H1 (cell line): ENCODE data around the gene SPPL3. TPM values are rescaled to one million over a fixed set of nuclear protein-coding genes. Genes with fewer than 3 reads are reported as not detected.

ENCODE experiments used
- CTCF ChIA-PET: fragments of 300-600 bp; sonication (Branson Sonifier 250); formaldehyde crosslinking; loops from one replicate; lab custom pipeline; 2021; ENCODE audit not compliant: partially characterized antibody; lab: Charles Lee
- POLR2A ChIA-PET: fragments of 300-600 bp; sonication (Branson Sonifier 250); formaldehyde crosslinking; loops from one replicate; lab custom pipeline; 2021; ENCODE audit warnings: inconsistent platforms; ENCODE audit not compliant: partially characterized antibody; lab: Charles Lee
- DNase-seq, 2 experiments: peaks; one replicate each; pipeline versions ENCODE4 v3.0.0 to v3.0.0-alpha.2; 2010 to 2022; ENCODE audit warnings: low spot score in 2 of 2, low read depth in 1 of 2, mixed read lengths in 1 of 2
- FAIRE-seq: peaks from 2 replicates; lab custom pipeline; 2011; peaks lifted over from hg19 to GRCh38; lab: Jason Lieb, UNC
- H2AFZ ChIP-seq: 2 replicates; pipeline ENCODE4 v1.8.1; 2012; ENCODE audit warnings: low read length, inconsistent platforms
- H2AK5ac ChIP-seq: 2 replicates; pipeline ENCODE4 v1.6.1; 2013; ENCODE audit warnings: low read depth, low read length
- H2BK120ac ChIP-seq: replicated peaks from 2 replicates; pipeline ENCODE3; 2013; ENCODE audit warnings: low read depth, low read length, inconsistent platforms
- H2BK12ac ChIP-seq: 2 replicates; pipeline ENCODE4 v1.6.1; 2013; ENCODE audit warnings: low read depth, low read length
- H2BK15ac ChIP-seq: 2 replicates; pipeline ENCODE4 v1.6.1; 2013; ENCODE audit warnings: low read length
- H2BK20ac ChIP-seq: 2 replicates; pipeline ENCODE4 v1.6.1; 2013; ENCODE audit warnings: low read length
- H2BK5ac ChIP-seq: 2 replicates; pipeline ENCODE4 v1.6.1; 2013; ENCODE audit warnings: low read depth, low read length
- H3K14ac ChIP-seq: 2 replicates; pipeline ENCODE4 v1.6.1; 2013; ENCODE audit warnings: inconsistent platforms; ENCODE audit not compliant: insufficient read length
- H3K18ac ChIP-seq: 2 replicates; pipeline ENCODE4 v1.6.1; 2013; ENCODE audit warnings: low read length; ENCODE audit errors: extremely low read depth
- H3K23ac ChIP-seq: 2 replicates; pipeline ENCODE4 v1.6.1; 2013; ENCODE audit warnings: inconsistent platforms; ENCODE audit not compliant: insufficient read length
- H3K23me2 ChIP-seq: 2 replicates; pipeline ENCODE4 v1.6.1; 2013; ENCODE audit warnings: low read depth, low read length
- H3K27ac ChIP-seq: 2 replicates; pipeline ENCODE4 v1.6.1; 2011; ENCODE audit warnings: low read depth, low read length, inconsistent platforms
- H3K27me3 ChIP-seq, 4 experiments: replicated peaks in 1 of 4; 1 replicate in 1 of 4; 2 replicates in 3 of 4; pipeline versions ENCODE4 v1.6.1 to v1.8.1; 2011 to 2013; ENCODE audit warnings: low read length in 3 of 4, mild to moderate bottlenecking in 3 of 4, inconsistent platforms in 2 of 4, mixed read lengths in 2 of 4, moderate library complexity in 1 of 4; ENCODE audit not compliant: control insufficient read depth in 3 of 4, insufficient read depth in 3 of 4; ENCODE audit errors: extremely low read depth in 1 of 4
- H3K36me3 ChIP-seq, 4 experiments: 2 replicates each; pipeline versions ENCODE4 v1.6.1 to v1.8.1; 2011 to 2013; ENCODE audit warnings: mild to moderate bottlenecking in 4 of 4, low read length in 3 of 4, moderate library complexity in 2 of 4, control low read depth in 1 of 4, inconsistent platforms in 1 of 4; ENCODE audit not compliant: insufficient read depth in 4 of 4, control insufficient read depth in 2 of 4
- H3K4ac ChIP-seq: replicated peaks from 2 replicates; pipeline ENCODE3; 2013; ENCODE audit warnings: low read length, low read depth, mixed read lengths, inconsistent platforms; ENCODE audit not compliant: insufficient read length
- H3K4me1 ChIP-seq, 4 experiments: replicated peaks in 1 of 4; 1 replicate in 1 of 4; 2 replicates in 3 of 4; pipeline versions ENCODE4 v1.6.1 to v1.8.1; 2011 to 2013; ENCODE audit warnings: low read length in 3 of 4, inconsistent platforms in 2 of 4, mixed read lengths in 1 of 4; ENCODE audit not compliant: insufficient read depth in 4 of 4, control insufficient read depth in 3 of 4
- H3K4me2 ChIP-seq, 2 experiments: 2 replicates each; pipeline versions ENCODE4 v1.6.1 to v1.8.1; 2011 to 2013; ENCODE audit warnings: low read depth in 2 of 2, low read length in 2 of 2, control low read depth in 1 of 2, inconsistent platforms in 1 of 2, mild to moderate bottlenecking in 1 of 2; ENCODE audit not compliant: insufficient read depth in 1 of 2
- H3K4me3 ChIP-seq, 4 experiments: fragments of 200-600, 300-600 bp in 1 of 4; sonication (generic), shearing (Covaris generic), sonication (Bioruptor Twin) in 1 of 4; 2 replicates each; pipeline versions ENCODE4 v1.5.1 to v1.8.1; 2011 to 2016; ENCODE audit warnings: low read length in 4 of 4, low read depth in 3 of 4, control low read depth in 2 of 4, inconsistent platforms in 2 of 4, mild to moderate bottlenecking in 2 of 4, mixed read lengths in 1 of 4, moderate library complexity in 1 of 4; ENCODE audit not compliant: insufficient read depth in 2 of 4; ENCODE audit errors: extremely low read depth in 1 of 4
- H3K56ac ChIP-seq: replicated peaks from 2 replicates; pipeline ENCODE3; 2013; ENCODE audit warnings: low read depth, mild to moderate bottlenecking, mixed read lengths, low read length, inconsistent platforms; ENCODE audit not compliant: insufficient read length
- H3K79me1 ChIP-seq: 2 replicates; pipeline ENCODE4 v1.6.1; 2013; ENCODE audit warnings: low read depth, low read length, control low read depth
- H3K79me2 ChIP-seq, 2 experiments: 2 replicates each; pipeline versions ENCODE4 v1.6.1 to v1.8.1; 2012 to 2013; ENCODE audit warnings: low read length in 2 of 2, mild to moderate bottlenecking in 2 of 2, inconsistent platforms in 1 of 2; ENCODE audit not compliant: insufficient read depth in 2 of 2, control insufficient read depth in 1 of 2
- H3K9ac ChIP-seq, 4 experiments: replicated peaks in 1 of 4; 1 replicate in 1 of 4; 2 replicates in 3 of 4; pipeline versions ENCODE4 v1.6.1 to v1.8.1; 2011 to 2013; ENCODE audit warnings: low read depth in 3 of 4, low read length in 3 of 4, control low read depth in 2 of 4, mild to moderate bottlenecking in 2 of 4, moderate library complexity in 2 of 4, inconsistent platforms in 1 of 4; ENCODE audit errors: extremely low read depth in 1 of 4
- H3K9me3 ChIP-seq, 2 experiments: 2 replicates each; pipeline versions ENCODE4 v1.6.1 to v1.8.1; 2012 to 2013; ENCODE audit warnings: mild to moderate bottlenecking in 2 of 2, moderate library complexity in 2 of 2, control low read depth in 1 of 2, inconsistent platforms in 1 of 2, low read depth in 1 of 2, low read length in 1 of 2, mixed read lengths in 1 of 2; ENCODE audit not compliant: insufficient read depth in 2 of 2
- H4K20me1 ChIP-seq, 2 experiments: replicated peaks in 1 of 2; 2 replicates each; pipeline versions ENCODE3 to v1.8.1; 2011 to 2013; ENCODE audit warnings: inconsistent platforms in 2 of 2, low read length in 2 of 2, mild to moderate bottlenecking in 1 of 2; ENCODE audit not compliant: insufficient read depth in 2 of 2, control insufficient read depth in 1 of 2
- H4K5ac ChIP-seq: 2 replicates; pipeline ENCODE4 v1.6.1; 2013; ENCODE audit warnings: low read length, low read depth, mixed read lengths, inconsistent platforms; ENCODE audit not compliant: insufficient read length
- H4K8ac ChIP-seq: 2 replicates; pipeline ENCODE4 v1.8.0; 2013; ENCODE audit warnings: mild to moderate bottlenecking, moderate library complexity, low read length, inconsistent platforms; ENCODE audit not compliant: insufficient read depth; ENCODE audit errors: extremely low read depth
- H4K91ac ChIP-seq: replicated peaks from 2 replicates; pipeline ENCODE3; 2013; ENCODE audit warnings: low read length, mixed read lengths, inconsistent platforms; ENCODE audit not compliant: insufficient read length
- CBX8 ChIP-seq: fragments of 300-800, 300-1000 bp; sonication (generic); IDR thresholded peaks from 2 replicates; pipeline ENCODE4 v1.7.1; 2016; ENCODE audit warnings: low read depth, low read length, borderline replicate concordance
- EZH2 ChIP-seq: fragments of 200-600 bp; sonication (generic); IDR thresholded peaks from 2 replicates; pipeline ENCODE4 v1.7.1; 2012; ENCODE audit warnings: low read depth, mild to moderate bottlenecking, moderate library complexity, low read length, inconsistent platforms; ENCODE audit not compliant: severe bottlenecking
- KDM1A ChIP-seq: fragments of 200-600, 300-600 bp; sonication (generic); IDR thresholded peaks from 2 replicates; pipeline ENCODE4 v1.7.1; 2016; ENCODE audit warnings: mild to moderate bottlenecking, low read length, borderline replicate concordance
- NANOG ChIP-seq: IDR thresholded peaks from 2 replicates; pipeline ENCODE4 v1.6.1; 2011; ENCODE audit warnings: low read length, low read depth, mild to moderate bottlenecking, inconsistent platforms; ENCODE audit not compliant: insufficient read depth, poor library complexity, severe bottlenecking
- PHF8 ChIP-seq: fragments of 200-600 bp; sonication (generic); conservative IDR thresholded peaks from 2 replicates; pipeline ENCODE4 v1.7.1; 2012; ENCODE audit warnings: low read depth, mild to moderate bottlenecking, inconsistent platforms, low read length, moderate library complexity
- POLR2AphosphoS5 ChIP-seq: IDR thresholded peaks from 2 replicates; pipeline ENCODE4 v1.6.1; 2011; ENCODE audit warnings: low read depth, low read length
- RNF2 ChIP-seq: fragments of 200-900, 300-1000 bp; sonication (generic); IDR thresholded peaks from 2 replicates; pipeline ENCODE4 v1.7.1; 2016; ENCODE audit warnings: borderline replicate concordance, low read depth, mild to moderate bottlenecking, antibody characterized with exemption, low read length; ENCODE audit not compliant: poor library complexity, severe bottlenecking; ENCODE audit errors: missing control alignments
- SP2 ChIP-seq: IDR thresholded peaks from 2 replicates; pipeline ENCODE4 v1.6.1; 2012; ENCODE audit warnings: mild to moderate bottlenecking, low read length, inconsistent platforms
- TCF12 ChIP-seq: IDR thresholded peaks from 2 replicates; pipeline ENCODE4 v1.6.1; 2011; ENCODE audit warnings: low read depth, mild to moderate bottlenecking, low read length
- TEAD4 ChIP-seq: IDR thresholded peaks from 2 replicates; pipeline ENCODE4 v1.6.1; 2012; ENCODE audit warnings: low read depth, low read length, inconsistent platforms, mixed read lengths
- WGBS, 2 experiments: shearing (Covaris generic) in 1 of 2; methylation state at CpG; one replicate each; pipeline versions ENCODE4 v1.1.6 to v1.1.7; 2013 to 2015; ENCODE audit warnings: low lambda C conversion rate in 2 of 2, mixed read lengths in 2 of 2, inconsistent platforms in 1 of 2, low coverage in 1 of 2, missing lambda C conversion rate in 1 of 2; ENCODE audit not compliant: insufficient replicate concordance in 2 of 2, insufficient coverage in 1 of 2, insufficient read length in 1 of 2; ENCODE audit errors: extremely low coverage in 1 of 2, missing lambda C conversion rate in 1 of 2; 5-methylcytosine and 5-hydroxymethylcytosine counted together
- polyA plus RNA-seq, 7 experiments: library from polyadenylated mRNA; depleted of rRNA in 3 of 7; stranded (reverse) in 5 of 7; unstranded in 2 of 7; fragments of >200 nt in 5 of 7; fragments of 200-250 nt in 2 of 7; gene quantifications; 1 replicate in 5 of 7; 2 replicates in 1 of 7; 4 replicates in 1 of 7; pipeline versions ENCODE4 v1.2.1 to v1.2.3, GENCODE V29; 2011 to 2013; ENCODE audit warnings: missing spikeins in 2 of 7, mixed read lengths in 2 of 7
- total RNA-seq: library from RNA; stranded (reverse); fragmentation: NEBNext Ultra II Directional; extraction: Animal tissue kit (Norgen Biotek cat#: 25700); gene quantifications from 2 replicates; pipeline ENCODE4 v1.2.1, GENCODE V29; 2021
- TF ChIP-seq, protein P1 (sequence below): IDR thresholded peaks from 2 replicates; pipeline ENCODE4 v1.6.1; 2012; ENCODE audit warnings: inconsistent platforms

SPPL3 gene
- total and polyA plus RNA-seq, 2 of the 8 experiments (the other 6 are each of a cell fraction or from before 2014, with no cell fraction given) = 27.3 to 48.4 TPM

DNA sequence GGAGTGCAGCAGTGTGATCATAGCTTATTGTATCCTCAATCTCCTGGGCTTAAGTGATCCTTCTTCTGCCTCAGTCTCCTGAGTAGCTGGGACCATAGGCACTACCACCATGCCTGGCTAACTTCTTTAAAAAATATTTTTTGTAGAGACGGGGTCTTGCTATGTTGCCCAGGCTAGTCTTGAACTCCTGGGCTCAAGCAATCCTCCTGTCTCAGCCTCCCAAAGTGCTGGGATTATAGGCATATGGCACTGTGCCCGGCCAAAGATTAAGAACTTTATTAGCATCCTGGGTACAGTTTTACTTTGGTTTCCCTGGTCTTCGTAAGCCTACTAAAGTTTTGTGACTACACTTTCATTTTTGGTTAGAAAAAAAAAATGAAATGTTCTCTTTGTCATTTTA lies 94.1 kb downstream of the SPPL3 start:
- no peak overlapping the region for H2BK12ac ChIP-seq
- no peaks in the 10 kb centered on the region for H3K9me3 ChIP-seq
- no peaks in the 10 kb centered on the region; the same call in 1 of the 2 replicates for H3K79me1 ChIP-seq
- peaks cover 0 to 3% (median 0%) of the 10 kb centered on the region in 4 experiments; a peak in 1 of 8 replicates for H3K36me3 ChIP-seq
- no peak overlapping the region for H2BK15ac ChIP-seq
- no peak overlapping the region for H2BK5ac ChIP-seq
- H2BK120ac ChIP-seq = no peak overlapping the region
- H3K79me2 ChIP-seq = 0 out of 4 replicates have a peak, but pooled peaks cover 0 to 3% of the 10 kb centered on the region in 2 experiments
- no peak overlapping the region for H2BK20ac ChIP-seq
- no peak overlapping the region for H4K91ac ChIP-seq
- no peak overlapping the region for H3K4me3 ChIP-seq
- no peak overlapping the region for H3K56ac ChIP-seq
- FAIRE-seq (no peak), DNase-seq (no peak)
- H3K4me1 ChIP-seq = no peaks in the 10 kb centered on the region
- no peak overlapping the region for H3K18ac ChIP-seq
- H3K27me3 ChIP-seq = no peaks in the 10 kb centered on the region
- no peaks in the 10 kb centered on the region for H3K23me2 ChIP-seq
- no peaks in the 10 kb centered on the region for H4K20me1 ChIP-seq
- H2AK5ac ChIP-seq = no peak overlapping the region
- H4K8ac ChIP-seq = no peak overlapping the region
- H3K27ac ChIP-seq = no peak overlapping the region
- no peak overlapping the region for H3K4ac ChIP-seq
- ChIA-PET POLR2A (no interaction called here), CTCF (no interaction called here)
- TF ChIP-seq SP2 (no peak), TCF12 (no peak), TEAD4 (no peak), KDM1A (no peak), NANOG (no peak), CBX8 (no peak), PHF8 (no peak), EZH2 (no peak), RNF2 (no peak), POLR2AphosphoS5 (no peak)
- TF ChIP-seq, protein P1, sequence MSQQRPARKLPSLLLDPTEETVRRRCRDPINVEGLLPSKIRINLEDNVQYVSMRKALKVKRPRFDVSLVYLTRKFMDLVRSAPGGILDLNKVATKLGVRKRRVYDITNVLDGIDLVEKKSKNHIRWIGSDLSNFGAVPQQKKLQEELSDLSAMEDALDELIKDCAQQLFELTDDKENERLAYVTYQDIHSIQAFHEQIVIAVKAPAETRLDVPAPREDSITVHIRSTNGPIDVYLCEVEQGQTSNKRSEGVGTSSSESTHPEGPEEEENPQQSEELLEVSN = no peak
- no peak overlapping the region for H3K9ac ChIP-seq
- H2AFZ ChIP-seq = no peak overlapping the region
- no peak overlapping the region for H3K23ac ChIP-seq
- WGBS, 2 experiments = 92% methylated on average over 3 of the region's 3 CpGs; no CpG with 5 or more reads in 1 of the 2 experiments
- no peak overlapping the region for H4K5ac ChIP-seq
- H3K4me2 ChIP-seq = no peak overlapping the region
- no peak overlapping the region for H3K14ac ChIP-seq
